ENCODE results near the gene MTAP.

The MTAP gene

GRCh38 chr9:21802418-21803000 is at the start of gene MTAP:
Gene MTAP, plus strand, starts transcription at chr9:21802636. Its CDS starts 113 bp downstream, at chr9:21802749.
- DNase-seq = peak; percentile 83 to 85

- no peak for DNase-seq
These were observed 48.9 kb upstream of the MTAP start for GRCh38 chr9:21753523-21753922.

GRCh38 chr9:21754741-21755140 is 47.7 kb upstream of the MTAP start:
- no peak for DNase-seq

- DNase-seq = no peak
These were observed 43.9 kb upstream of the MTAP start for GRCh38 chr9:21758540-21758939.

GRCh38 chr9:21761309-21761901 is 41.0 kb upstream of the MTAP start:
- DNase-seq = peak in 1 of 2 experiments; percentile 31

- DNase-seq = no peak
These were observed 40.4 kb upstream of the MTAP start for GRCh38 chr9:21762064-21762463.

GRCh38 chr9:21764846-21765245 is 37.6 kb upstream of the MTAP start:
- DNase-seq = no peak

- no peak for DNase-seq
These were observed 36.3 kb upstream of the MTAP start for GRCh38 chr9:21766096-21766495.

GRCh38 chr9:21770871-21771560 is 31.4 kb upstream of the MTAP start:
- no peak for DNase-seq

- DNase-seq = no peak
These were observed 24.7 kb upstream of the MTAP start for GRCh38 chr9:21777701-21778100.

GRCh38 chr9:21778304-21778703 is 24.1 kb upstream of the MTAP start:
- DNase-seq = no peak

- DNase-seq = no peak
These were observed 23.0 kb upstream of the MTAP start for GRCh38 chr9:21779397-21779796.

GRCh38 chr9:21781656-21782055 is 20.8 kb upstream of the MTAP start:
- DNase-seq = no peak

- DNase-seq = no peak
These were observed 20.2 kb upstream of the MTAP start for GRCh38 chr9:21782205-21782604.

- no peak for DNase-seq
These were observed 13.7 kb upstream of the MTAP start for GRCh38 chr9:21788752-21789151.

GRCh38 chr9:21789541-21790037 is 12.8 kb upstream of the MTAP start:
- DNase-seq = peak in 1 of 2 experiments; percentile 45

- DNase-seq = no peak
These were observed 7.0 kb upstream of the MTAP start for GRCh38 chr9:21795483-21795882.

GRCh38 chr9:21796768-21797167 is 5.7 kb upstream of the MTAP start:
- DNase-seq = no peak

GRCh38 chr9:21800931-21801682 is 1.3 kb upstream of the MTAP start:
- no peak for DNase-seq

- peak in 1 of 2 experiments; percentile 46 for DNase-seq
These were observed 586 bp upstream of the MTAP start for GRCh38 chr9:21801683-21802417.

GRCh38 chr9:21803649-21804048 is 1.2 kb downstream of the MTAP start:
- no peak for DNase-seq

GRCh38 chr9:21804331-21804730 is 1.9 kb downstream of the MTAP start:
- no peak for DNase-seq

GRCh38 chr9:21804791-21805190 is 2.4 kb downstream of the MTAP start:
- no peak for DNase-seq

Measured in activated T-cell treated with anti-CD3 and anti-CD28 coated beads, Interleukin-2, amount 50 U/mL, for 48 hours (primary cell).